ENCODE data around the gene NSDHL.

NSDHL gene

DNA sequence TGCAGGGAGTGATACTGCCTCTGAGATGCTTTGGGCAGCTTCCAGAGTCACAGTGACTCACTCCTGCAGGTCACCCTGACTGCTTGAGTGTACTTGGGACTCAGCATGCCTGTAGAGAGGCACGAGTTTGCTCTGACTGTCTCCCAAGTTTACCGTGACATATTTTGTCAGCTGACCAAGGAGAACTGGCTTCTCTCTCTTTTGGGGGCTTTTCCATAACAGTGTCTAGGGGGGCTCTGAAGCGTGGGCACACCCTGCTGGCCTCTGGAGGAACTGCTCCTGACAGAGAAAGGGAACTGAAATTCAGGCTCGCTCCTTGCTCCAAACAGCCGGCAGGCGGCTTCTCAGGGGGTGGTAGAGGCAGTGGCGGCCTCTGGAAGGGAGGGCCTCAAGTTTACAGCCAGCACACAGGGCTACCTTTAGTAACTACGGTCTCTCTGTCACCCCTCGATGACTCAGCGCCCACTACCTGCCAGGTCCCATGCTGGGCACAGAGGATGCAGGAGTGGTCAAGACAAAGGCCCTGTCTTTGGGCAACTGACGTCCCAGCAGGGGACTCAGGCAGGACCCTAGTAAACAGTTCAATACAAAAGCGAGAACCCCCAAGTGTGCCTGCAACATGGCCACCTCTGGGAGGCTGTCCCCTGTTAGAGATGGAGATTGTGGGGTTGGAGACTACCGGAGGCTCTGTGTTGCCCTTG is 84.8 kb downstream of the NSDHL start:
- DNase-seq: no peak

DNA sequence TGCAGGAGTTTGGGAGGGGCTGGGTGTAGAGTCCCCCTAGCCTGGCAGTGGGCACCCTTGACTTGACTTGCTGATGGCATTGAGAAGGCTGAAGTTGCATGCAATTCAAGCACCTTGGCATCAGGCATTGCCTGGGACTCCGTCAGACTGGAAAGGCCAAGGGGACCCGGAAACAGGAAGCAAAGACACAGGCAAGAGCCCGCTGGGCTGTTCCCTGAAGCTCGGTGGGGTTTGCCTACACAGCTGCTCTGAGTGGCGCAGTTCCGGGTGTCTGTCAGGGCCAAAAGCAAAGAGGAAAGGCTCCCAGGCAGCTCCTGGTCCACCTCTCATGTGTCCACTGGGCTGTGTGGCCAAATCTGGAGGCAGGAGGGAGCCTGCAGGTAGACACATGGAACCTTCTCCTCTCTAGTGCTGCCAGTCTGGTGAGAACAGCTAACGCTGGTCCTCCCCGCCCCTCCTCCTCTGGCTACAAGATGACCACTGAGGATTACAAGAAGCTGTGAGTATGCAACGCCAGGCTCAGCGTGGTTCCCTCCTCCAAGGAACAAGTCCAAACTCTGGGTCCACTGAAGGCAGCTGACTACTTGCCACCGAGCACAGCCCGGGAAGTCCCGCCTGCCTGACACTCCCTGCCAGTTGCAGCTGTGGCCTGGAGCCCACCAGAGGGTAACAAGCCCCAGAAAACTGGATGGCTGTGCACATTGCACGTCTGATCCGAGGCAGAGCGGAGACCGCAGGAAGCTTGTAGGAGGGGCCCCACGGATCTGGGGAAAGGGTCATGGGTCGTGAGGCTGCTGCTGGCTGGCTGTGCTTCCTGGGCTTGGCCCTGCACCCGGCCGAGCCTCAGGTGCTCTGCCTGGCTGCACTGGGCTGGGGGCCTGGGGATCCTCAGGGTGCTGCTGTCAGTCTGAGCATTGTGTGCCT is 87.1 kb downstream of the NSDHL start:
- no peak for DNase-seq

DNA sequence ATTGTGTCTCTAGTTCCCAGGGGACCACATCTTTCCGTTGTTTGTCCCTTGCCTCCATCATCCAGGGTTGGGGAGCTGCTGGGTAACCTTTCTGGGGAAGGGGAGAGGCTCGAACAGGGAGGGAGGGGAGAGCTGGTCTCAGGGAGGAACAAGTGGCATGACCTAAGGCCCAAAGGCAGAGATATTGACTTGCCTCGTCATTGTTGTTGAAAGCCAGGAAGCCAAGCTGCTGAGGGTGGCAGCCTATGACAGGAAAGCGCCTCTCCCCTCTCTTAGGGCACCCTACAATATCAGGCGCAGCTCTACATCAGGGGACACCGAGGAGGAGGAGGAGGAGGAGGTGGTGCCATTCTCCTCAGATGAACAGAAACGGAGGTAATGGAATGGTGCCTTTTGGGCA is 87.8 kb downstream of the NSDHL start:
- DNase-seq: no peak

Measured in CD4-positive, alpha-beta T cell treated with Interleukin-21 for 1 hour (primary cell).